HS-27A (cell line): Measurements from ENCODE around the gene MEAF6.
"Not testable (repeated sequence)": the region's sequence is repeated elsewhere in the genome, so short reads cannot be mapped to it uniquely, and the experiment has no call there.

Source experiments
- DNase-seq: peaks from one replicate; pipeline ENCODE4 v3.0.0-alpha.2; 2012; ENCODE audit warnings: low read depth, missing footprints

Gene MEAF6

DNA sequence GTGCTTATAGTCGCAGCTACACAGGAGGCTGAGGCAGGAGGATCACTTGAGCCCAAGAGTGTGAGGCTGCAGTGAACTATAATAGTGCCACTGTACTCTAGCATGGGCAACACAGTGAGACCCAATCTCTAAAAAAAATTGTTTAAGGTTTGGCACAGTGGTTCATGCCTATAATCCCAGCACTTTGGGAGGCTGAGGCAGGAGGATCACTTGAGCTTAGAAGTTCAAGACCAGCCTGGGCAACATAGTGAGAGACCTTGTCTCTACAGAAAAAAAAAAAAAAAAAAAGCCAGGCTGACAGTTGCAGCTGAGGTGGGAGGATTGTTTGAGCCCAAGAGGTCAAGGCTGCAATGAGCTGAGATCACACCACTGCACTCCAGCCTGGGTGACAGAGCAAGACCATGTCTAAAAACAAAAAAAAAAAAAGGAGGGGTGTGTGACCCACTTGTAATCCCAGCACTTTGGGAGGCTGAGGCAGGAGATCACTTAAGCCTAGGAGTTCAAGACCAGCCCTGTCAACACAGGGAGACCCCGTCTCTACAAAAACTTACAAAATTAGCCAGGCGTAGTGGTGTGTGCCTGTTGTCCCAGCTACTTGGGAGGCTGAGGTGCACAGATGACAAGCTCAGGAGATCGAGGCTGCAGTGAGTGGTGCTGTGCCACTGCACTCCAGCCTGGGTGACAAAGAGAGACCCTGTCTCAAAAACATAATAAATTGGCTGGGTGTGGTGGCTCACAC lies 18.0 kb upstream of the MEAF6 start:
- DNase-seq = not testable (repeated sequence)

DNA sequence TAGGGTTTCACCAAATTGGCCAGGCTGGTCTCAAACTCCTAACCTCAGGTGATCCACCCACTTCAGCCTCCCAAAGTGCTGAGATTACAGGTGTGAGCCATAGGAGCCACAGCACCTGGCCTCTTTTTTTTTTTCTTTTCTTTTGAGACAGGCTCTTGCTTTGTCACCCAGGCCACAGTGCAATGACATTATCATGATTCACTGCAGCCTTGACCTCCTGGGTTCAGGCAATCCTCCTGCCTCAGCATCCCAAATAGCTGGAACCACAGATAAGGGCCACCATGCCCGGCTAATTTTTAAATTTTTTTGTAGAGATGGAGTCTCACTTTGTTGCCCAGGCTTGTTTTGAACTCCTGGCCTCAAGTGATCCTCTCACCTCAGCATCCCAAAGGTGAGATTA lies 15.3 kb upstream of the MEAF6 start:
- DNase-seq = not testable (repeated sequence)

DNA sequence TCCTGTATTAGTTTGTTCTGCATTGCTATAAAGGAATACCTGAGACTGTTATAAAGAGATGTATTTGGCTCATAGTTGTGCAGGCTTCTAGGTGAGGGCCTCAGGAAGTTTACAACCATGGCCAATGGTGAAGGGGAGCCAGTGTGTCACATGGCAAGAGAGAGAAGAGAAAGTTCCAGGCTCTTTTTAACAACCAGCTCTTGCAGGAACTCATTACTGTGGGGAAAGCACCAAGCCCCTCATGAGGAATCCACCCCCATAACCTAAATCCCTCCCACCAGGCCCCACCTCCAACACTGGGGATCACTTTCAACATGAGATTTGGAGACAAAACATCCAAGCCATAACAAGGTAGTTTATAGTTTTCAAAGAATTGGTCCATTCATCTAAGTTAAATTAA lies 5.0 kb upstream of the MEAF6 start:
- no peak for DNase-seq

DNA sequence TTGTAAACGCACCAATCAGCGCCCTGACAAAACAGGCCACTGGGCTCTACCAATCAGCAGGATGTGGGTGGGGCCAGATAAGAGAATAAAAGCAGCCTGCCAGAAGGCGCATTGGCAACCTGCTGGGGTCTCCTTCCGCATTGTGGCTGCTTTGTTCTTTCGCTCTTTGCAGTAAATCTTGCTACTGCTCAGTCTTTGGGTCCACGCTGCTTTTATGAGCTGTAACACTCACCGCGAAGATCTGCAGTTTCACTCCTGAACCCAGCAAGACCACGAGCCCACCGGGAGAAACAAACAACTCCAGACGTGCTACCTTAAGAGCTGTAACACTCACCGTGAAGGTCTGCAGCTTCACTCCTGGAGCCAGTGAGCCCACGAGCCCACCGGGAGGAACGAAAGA lies 4.4 kb upstream of the MEAF6 start:
- not testable (repeated sequence) for DNase-seq

DNA sequence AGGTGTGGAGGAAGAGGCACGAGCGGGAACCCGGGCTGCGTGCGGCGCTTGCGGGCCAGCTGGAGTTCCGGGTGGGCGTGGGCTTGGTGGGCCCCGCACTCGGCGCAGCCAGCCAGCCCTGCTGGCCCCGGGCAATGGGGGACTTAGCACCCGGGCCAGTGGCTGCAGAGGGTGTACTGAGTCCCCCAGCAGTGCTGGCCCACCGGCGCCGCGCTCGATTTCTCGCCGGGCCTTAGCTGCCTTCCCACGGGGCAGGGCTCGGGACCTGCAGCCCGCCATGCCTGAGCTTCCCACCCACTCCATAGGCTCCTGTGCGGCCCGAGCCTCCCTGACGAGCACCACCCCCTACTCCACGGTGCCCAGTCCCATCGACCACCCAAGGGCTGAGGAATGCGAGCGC lies 3.7 kb upstream of the MEAF6 start:
- not testable (repeated sequence) for DNase-seq

DNA sequence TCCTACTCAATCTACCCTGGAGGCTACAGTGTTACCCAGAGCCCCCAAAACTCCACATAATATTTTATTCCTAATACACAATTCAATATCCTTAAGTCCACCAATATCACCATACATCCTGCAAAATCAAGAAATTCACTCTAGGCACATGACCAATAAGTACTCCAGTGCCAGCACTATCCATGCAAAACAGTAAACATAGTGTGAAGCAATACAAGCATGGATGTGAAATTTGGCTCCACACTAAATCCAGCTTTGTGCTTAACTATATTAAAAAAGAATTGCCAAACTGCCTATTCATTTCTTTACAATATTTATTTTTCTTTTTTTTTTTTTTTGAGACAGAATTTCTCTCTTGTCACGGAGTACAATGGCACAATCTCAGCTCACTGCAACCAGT lies 3.0 kb upstream of the MEAF6 start:
- no peak for DNase-seq

DNA sequence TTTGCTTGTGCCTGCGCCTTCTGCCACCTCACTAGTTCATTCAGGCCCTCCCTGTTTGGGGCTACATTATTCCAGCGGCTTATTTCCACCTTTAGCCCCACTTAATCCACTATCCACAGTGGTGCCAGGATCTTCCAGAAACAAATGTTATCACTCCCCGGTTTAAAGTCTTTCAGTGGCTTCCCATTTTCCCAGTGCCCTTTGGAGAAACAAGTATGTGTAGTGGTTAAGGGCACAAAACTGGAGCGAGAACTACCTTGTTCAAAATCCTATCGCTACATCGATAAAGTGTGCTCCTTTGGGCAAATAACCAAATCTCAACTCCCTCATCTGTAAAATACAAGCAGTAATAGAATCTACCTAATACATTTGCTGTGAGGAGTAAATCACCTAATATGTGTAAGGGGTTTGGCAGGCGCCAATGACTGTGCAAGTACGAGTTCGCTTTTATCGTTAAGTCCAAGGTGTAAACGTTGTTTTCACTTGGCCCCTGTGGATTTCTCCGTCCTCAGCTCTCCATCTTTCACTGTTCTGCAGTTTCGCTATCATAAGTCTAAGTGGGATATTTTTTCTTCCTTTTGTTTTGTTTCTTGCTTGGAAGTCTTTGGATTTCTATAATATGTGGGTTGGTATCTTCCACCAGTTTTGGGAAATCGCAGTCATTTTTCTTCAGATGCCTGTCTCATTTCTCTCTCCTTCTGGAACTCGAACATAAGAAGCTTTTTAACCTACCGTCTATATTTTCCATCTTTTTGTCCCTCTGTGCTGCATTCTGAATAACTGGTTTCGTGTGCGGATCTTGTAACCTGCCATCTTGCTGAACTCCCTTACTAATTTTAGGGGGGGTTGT lies 844 bp upstream of the MEAF6 start:
- no peak for DNase-seq

DNA sequence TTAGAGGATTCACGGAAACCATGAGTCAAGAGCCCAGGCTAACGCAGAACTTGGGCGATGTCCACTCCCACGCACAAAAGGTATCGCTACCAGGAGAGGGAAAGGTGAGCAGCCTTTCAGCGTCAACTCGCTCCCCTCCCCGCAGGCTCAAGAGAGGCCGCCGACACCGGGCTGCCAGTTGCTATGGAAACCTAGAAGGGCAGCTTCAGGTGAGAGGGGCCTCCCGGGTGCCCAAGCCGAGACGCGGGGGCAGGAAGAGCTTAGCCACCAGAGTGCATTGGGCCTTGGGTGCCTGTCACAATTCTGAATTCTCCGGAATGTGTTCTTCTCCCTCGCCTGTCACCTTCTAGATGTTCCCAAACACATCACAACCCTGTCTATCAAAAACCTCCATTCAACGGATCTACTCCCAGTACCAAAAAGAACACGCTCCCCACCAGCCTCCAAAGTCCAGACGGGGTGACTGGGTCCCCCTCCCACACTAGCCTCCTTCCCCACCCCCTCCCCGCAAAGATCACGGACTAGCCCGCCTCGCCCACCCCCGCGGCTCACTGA lies 694 bp downstream of the MEAF6 start:
- DNase-seq = no peak

DNA sequence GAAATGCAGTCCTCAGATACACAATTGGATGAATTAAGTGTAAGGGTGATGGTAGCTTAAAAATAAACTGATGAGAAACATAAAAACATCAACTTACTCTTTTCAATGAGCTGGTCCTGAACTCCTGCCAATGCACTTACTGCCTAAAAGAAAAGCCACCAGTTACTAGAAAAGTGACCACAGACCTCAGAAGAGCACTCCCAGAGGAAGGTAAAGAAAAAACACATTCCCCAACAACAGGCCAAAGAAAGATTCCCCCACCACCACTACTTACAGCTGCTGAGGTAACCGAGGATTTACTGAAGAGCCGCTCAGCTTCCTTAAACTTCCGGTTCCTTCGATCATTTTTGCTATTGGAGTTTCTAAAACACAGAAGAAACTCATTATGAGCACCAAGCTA lies 5.4 kb downstream of the MEAF6 start:
- DNase-seq = no peak

DNA sequence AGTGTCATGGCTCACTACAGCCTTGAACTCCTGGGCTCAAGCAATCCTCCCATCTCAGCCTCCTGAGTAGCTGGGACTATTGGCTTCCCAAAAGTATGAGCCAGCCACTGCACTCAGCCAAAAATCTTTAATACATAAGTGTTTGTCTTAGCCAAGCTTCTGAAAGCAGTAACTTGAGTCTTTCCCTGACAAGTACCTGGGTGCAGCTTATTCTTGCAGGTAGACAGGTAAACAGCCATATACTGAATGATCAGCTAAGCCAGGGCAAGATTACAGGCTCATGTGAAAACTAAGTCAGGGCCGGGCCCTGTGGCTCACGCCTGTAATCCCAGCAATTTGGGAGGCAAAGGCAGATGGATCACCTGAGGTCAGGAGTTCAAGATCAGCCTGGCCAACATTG lies 7.8 kb downstream of the MEAF6 start:
- DNase-seq = no peak

DNA sequence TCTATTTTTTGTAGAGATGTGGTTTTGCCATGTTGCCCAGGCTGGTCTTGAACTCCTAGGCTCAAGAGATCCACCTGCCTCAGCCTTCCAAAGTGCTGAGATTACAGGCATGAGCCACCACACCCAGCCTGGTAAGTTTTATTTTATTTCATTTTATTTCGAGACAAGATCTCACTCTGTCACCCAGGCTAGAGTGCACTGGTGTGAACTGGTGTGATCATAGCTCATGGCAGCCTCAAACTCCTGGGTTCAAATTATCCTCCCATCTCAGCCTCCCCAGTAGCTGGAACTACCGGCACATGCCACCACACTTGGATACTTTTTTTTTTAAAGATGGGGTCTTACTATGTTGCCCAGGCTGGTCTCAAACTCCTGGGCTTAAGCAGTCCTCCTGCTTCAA lies 11.8 kb downstream of the MEAF6 start:
- DNase-seq = not testable (repeated sequence)

DNA sequence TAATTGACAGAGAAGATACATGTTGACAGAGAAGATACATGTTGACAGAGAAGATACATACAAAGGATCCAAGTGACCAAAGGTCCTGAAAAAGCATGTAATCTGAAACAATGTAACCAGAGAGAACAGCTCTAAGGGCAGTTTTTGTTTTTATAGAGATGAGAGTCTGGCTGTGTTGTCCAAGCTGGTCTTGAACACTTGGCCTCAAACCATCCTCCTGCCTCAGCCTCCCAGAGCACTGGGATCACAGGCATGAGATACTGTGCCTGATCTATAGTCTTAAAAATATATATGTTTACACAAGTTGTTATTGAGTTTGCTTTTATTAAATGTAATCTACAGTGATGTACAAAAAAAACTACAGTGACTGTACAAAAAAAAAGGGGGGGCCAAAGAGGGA lies 12.5 kb downstream of the MEAF6 start:
- DNase-seq = no peak

DNA sequence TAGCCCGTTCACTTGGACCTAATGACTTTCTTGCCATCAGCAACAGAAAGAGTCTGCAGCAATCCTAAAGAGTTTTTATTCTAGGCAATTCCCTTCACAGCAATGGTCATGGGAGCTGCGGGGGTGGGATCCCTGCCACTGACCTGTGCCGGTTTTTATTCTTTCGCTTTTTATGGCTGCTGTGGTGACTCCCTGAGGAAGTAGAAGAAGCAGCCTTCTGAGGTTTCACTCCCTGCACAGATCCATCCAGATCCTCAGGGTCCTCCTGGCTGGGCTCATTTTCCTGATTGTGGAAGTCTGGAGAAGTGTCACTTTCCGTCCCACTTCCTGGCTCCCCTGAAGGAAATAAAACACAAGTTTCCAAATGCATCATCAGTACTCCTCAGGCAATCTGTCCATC lies 12.9 kb downstream of the MEAF6 start:
- no peak for DNase-seq

DNA sequence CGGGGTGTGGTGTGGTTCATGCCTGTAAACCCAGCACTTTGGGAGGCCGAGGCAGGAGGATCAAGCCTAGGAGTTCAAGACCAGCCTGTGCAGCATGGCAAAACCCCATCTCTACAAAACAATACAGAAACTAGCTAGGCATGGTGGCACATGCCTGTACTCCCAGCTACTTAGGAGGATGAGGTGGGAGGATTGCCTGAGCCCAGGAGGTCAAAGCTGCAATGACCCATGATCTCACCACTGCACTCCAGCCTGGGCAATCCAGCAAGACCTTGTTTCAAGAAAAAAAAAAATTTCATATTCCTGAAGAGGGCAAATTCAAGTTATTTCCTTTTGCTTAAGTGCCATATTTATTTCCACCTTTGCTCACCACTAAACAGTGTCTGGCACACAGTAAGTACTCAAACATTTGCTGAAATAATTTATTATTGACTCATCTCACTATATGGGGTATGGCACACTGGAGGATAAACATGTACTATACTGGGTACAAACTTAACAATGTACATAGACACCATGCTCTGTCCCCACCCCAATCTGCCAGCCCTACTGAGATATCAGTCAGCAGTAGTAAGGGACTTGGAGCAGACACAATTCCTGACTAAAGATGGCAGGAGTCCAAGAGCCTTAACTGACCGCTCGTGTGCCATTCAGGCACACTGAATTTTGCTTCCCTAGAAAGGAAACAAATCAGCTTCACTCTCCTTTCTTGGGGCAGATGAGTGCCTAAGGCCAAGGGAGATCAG lies 15.5 kb downstream of the MEAF6 start:
- DNase-seq = peak; percentile 86

DNA sequence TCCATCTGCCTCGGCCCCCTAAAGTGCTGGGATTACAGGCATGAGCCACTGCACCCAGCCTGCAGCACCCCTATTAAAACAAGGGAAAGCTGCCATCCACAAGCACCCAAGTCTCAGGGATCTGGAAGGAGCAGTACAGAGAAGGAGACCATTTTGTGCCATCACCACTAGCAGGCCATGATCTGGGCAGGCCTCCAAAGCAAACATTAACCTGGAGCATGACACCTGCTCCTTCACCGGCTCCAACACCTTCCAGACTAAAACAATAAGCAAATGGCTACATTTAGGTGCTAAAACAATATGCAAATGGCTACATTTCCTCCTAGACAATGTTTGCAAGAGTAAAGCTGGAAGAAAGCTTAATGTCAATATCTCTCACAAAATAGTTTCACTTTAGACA lies 16.7 kb downstream of the MEAF6 start:
- DNase-seq = no peak

DNA sequence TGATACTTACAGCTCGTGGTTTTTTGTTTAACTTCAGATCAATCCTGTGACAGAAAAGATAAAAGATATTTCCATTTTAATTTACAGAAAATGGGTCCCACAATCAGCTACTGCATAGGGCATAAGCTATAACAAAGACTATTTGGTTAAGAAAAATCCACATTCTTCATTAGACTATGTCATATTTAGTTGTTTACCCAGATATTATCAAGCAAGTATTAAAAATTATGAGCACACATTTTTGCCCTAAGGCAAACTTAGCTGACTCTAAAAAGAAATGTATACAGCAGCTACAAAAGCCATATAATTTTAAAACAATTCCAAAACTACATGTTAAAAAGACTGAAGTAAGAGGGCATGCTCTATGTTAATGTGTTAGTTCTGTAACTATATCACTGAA lies 18.7 kb downstream of the MEAF6 start:
- DNase-seq = no peak

DNA sequence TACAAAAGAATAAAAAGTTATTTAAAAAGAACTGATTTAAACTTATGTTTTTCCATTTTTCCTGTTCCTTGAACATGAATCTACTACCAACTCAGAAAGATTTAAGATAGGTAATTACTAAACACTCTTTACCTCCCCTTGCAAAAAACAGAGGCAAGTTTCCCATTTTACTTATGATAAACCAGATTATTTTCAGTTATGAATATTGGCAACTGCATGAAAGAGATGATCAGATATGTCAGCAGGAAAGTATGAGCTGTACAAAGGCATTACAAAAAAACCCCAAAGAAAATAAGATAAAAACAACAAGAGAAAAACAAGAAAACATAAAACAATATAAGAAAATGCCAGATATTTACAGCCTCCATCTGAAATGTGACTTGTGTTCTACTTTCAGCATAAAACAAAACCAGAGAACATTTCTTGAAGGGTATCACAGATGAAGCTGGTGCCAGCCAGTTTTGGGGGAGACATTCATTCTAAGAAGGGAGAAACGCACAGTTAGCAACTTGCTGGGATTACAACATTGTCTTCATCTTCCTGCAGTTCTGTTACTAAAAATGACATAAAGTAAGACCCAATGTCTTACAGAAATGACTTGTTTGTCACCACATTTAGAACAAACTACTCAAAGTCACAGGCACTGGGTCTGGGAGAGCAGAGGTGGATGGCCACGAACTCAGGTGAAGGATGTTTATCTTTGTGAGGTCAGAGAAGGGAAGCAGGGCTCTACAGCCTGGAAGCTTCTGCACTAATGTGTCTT lies 21.0 kb downstream of the MEAF6 start:
- DNase-seq = no peak

DNA sequence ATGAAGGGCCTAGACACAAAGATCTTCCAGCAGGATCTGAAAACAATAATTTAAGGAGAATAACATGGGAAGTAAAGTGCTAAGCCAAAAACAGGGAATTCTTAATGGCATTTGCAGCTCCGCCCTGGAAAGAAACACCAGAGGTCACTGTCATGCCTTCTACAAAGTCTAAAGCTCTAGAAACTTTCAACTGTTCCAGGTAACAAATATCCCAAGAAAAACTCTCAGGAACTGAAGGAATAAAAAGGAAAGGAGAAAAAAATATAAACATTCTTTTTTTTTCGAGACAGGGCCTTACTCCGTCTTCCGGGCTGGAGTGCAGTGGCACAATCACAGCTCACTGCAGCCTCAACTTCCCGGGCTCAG lies 27.0 kb downstream of the MEAF6 start:
- no peak for DNase-seq

DNA sequence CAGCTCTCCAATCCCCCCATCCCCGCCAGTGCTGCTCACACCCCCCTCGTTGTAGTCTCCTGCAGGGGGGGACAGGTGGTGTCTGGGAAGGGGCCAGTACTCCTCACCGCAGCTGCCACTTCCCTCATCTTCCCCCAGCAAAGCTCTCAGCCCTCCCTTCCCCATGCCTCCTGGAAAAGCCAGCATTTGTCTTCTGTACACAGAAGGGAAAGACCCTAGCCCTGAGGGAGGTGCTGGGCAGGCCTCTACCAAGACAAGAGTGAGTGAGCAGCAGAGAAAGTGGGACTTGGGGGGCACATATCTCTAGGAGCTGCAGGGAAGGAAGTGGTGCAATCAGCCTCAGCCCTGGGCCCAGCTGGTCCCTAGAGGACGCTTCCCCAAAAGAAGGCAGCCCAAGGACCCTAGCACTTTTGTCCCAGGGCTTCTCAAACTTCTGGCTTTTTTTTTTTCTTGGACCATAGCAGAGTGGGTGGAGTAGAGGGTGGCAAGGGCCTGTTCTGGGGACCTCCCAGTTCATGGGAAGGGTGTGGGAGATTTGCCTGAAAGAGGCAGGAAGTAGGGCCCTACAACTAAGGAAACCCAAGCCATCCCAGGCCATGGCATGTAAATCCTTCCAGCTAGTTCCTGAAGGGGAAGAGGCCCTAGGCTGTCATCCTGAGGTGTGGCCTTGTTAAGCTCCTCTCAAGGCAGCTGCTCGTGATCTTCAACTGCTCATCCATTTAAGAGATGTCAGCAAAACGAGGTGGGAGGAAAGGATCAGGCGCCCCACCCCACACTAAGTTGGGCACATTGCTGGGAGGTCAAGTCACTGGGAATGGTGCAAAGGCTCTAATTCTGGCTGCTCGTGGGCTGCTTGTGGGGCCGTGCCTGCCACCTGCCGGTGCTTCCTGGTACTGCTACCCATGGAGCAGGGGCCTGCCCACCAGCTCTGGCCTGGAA lies 27.6 kb downstream of the MEAF6 start:
- DNase-seq = no peak

DNA sequence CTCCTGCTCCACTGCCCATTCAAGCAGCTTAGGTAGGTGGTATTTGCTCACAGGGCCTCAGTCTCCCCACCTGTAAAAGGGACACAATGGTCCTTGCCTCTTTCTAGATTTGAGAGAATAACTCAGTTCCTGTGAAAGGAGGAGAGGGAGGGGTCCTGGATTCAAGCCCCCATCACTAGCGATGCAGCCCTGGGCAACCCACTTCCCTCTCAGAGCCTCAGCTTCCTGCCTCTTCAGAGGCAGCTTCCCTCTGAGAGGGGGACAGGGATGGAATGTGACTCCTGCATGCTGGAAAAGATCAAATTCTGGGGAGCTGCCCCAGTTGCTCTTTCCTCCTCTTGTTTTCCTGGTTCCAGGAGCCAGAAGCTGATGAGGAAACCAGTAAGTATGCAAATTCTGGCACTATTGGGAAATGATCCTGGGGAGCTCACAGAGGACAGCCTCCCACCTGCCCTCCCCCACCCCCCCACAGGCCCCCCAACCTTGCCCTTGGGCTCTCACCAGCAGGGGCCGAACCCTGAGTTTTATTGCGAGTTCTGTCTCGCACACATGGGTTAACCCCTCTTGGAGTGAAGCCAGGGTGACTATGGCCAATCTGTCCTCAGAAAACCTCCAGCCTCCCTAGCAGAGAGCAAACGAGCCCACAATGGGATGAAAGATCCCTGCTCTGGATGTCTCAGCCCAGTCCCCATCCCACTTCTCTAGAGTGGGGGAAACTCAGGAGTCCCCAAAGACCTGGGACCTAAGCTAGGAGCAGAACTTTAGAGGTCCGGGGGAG lies 28.5 kb downstream of the MEAF6 start:
- no peak for DNase-seq
